ENCODE measurements around the gene AP5S1. TPM values are rescaled to one million over a fixed set of nuclear protein-coding genes. Genes with fewer than 3 reads are reported as not detected.

Gene AP5S1, protein sequence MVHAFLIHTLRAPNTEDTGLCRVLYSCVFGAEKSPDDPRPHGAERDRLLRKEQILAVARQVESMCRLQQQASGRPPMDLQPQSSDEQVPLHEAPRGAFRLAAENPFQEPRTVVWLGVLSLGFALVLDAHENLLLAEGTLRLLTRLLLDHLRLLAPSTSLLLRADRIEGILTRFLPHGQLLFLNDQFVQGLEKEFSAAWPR
- 15.7 and 18.5 TPM in 2 replicates for total RNA-seq

DNA sequence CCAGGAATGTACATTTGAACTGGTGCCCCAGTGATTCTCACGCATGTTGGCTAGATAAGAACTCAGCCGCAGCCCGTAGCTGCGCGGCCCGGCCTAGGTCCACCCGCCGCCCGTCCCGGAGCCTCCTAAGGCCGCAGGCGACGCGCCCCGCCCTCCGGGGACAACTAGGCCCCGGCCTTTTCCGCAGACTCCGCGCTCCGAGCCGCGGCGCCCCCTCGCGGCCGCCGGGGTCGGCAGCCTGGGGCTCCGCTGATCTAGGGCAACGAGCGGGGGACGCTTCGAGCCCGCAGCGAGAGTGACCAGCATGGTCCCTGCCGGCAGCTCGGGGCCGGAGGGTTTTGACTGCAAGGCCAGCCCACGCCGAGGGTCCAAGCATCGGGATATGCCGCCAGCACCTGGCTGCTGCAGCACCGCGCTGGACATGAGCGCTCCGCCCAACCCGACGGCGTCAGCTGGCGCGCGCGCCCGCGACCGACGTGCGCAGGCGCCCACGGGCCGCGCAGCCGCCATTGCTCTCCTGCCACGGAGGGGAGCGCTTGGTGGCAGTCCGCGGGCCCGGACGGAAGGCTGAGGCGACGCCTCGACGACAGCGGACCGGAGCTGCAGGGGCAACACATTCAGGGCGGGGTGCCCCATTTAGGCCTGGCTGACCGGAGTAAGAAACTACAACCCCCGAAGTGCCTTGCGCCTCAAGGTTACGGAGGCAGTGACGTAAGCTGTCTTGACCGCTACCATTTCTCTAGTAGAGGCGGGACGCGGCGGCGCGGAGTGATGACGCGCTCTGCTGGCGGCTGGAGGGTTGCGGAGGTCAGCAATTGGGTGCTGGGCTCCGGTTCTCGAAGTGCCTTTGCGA, at the start of gene AP5S1:
TSS of gene AP5S1 (plus strand) at position 500 of the 853 bp plus-strand sequence. CDS start 1,571 bp downstream, outside the sequence.
- intact Hi-C loops (cut with micrococcal nuclease): loop anchor here (1.0 to 2.0 kb wide), 9 partner anchors 9 to 195 kb away; partner anchors contain the start of genes ADISSP, CDC25B, CENPB and MAVS

GRCh38 chr20:3771552-3772058, 48.7 kb upstream of the AP5S1 start:
- intact Hi-C loops (cut with micrococcal nuclease): no loop called here

DNA sequence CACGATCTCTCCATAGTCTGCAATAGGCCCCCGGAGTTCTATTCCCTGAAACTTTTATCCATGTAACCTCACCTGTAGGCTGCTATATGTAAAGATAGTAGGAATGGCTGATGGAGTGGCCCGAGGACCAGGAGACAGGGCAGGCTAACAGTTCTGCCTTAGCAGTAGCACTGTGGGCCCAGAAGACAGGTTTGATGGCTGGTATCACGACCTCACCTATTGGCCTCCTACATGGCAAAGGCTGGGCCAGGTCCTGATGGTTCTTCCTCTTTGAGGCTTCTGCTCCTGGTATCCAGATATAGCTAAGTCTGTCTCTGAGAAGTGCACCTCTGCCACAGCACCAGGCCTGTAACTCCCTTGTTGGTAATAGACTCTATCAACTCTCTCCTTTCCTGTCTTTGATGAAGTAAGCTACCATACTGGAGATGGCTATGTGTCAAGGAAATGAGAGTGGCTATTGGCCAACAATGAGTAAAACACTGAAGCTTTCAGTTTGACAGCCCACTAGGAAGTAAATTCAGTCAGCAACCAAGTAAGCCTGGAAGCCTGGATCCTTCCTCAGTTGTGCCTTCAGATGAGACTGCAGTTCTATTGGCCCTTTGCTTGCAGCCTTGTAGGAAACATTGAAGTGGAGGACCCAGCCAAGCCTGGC, 44.8 kb upstream of the AP5S1 start:
- intact Hi-C loops (cut with micrococcal nuclease): no loop called here

DNA sequence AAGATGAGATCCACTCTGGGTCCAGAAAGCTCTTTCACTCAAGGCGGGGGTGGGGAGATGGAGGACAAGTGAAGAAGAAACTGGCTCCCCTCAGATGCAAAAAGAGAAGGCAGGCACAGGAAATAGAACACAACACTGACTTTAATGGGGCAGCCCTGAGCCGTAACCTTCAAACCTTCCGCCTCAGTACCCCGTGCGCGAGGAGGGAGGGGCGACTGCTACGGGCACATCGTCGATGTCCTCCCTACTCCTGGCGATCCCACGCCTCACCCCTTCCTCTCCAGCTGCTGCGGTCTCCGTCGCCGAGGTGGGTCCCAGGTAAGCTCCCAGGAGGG, 43.0 kb upstream of the AP5S1 start:
- intact Hi-C loops (cut with micrococcal nuclease): no loop called here

- intact Hi-C loops (cut with micrococcal nuclease): no loop called here
Measured at GRCh38 chr20:3777716-3778629, 42.4 kb upstream of the AP5S1 start.

GRCh38 chr20:3778976-3779375, 41.4 kb upstream of the AP5S1 start:
- intact Hi-C loops (cut with micrococcal nuclease): no loop called here

- intact Hi-C loops (cut with micrococcal nuclease): no loop called here
Measured at GRCh38 chr20:3781153-3781910, 39.0 kb upstream of the AP5S1 start, which contains the start of gene SPEF1. Gene SPEF1 (minus strand): TSS chr20:3781448. CDS start chr20:3781287, 161 bp downstream.

- intact Hi-C loops (cut with micrococcal nuclease): no loop called here
Measured at GRCh38 chr20:3782597-3782996, 37.8 kb upstream of the AP5S1 start.

GRCh38 chr20:3783068-3783489, 37.3 kb upstream of the AP5S1 start:
- intact Hi-C loops (cut with micrococcal nuclease): no loop called here

DNA sequence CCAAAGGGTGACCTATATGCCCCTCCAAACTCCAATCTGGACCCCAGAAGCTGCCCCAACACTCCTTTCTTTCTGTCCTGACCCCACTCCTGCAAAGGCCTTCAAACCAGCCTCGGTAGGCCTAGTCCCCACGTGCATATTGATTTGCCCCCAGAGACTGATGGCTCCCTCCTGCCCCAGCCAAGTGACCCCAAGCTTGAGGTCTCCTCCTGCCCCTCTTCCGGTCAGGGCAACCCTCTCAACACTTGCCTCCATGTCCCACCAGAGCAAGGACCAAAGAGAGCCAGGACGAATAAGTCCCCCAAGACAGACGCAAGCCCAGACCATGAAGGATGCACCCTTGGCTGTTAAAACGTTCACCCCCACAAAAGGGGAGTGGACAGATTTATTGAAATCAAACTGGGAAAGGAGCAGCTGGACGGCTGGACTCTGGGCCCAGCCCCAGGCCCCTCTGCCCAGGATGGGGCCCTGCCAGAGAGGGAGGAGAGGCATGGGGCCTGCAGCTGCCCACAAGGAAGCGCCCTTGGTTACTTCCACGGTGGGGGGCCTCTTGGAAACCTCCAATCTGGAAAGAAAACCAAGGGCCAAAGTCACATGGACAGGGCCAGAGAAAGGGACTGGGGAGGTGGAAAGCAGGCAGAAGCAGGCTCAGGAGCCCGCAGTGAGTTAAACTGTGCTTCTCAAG, 36.7 kb upstream of the AP5S1 start:
- intact Hi-C loops (cut with micrococcal nuclease): no loop called here

DNA sequence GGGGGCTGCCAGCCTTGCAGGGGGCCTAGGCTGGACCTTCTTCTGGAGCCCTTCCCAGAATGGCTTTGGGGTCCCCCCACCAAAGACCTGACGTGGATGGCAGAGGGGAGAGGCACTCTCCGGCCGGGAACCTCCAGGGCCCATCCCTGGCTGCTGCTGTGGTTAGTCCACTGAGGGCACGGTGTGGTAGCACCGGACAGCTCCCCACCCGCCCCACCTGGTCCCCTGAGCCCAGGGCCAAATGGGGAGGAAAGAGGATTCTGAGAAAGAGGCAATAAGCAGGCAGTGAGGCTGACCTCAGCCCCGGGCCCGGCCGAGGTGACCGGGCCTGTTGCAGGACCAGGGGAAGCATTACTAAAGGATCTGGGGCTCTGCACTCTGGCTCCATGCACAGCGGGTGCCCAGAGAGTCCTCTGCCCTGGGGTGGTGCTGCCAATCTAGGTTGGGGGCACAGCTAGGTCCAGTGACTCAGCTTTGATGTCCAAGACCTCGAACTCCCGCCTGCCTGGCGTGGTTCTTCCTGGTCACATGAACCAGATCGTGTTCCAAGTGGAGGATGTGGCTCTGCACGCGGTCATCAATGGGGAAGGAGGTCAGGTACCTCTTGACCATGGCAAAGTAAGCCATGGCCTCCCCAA, 36.0 kb upstream of the AP5S1 start:
- intact Hi-C loops (cut with micrococcal nuclease): no loop called here

GRCh38 chr20:3784863-3785239, 35.5 kb upstream of the AP5S1 start:
- intact Hi-C loops (cut with micrococcal nuclease): no loop called here

- intact Hi-C loops (cut with micrococcal nuclease): loop anchor here (1.0 to 2.0 kb wide), 4 partner anchors 19 to 299 kb away; partner anchors contain the start of genes ADISSP and AP5S1
Measured at GRCh38 chr20:3785240-3786125, 34.9 kb upstream of the AP5S1 start.

DNA sequence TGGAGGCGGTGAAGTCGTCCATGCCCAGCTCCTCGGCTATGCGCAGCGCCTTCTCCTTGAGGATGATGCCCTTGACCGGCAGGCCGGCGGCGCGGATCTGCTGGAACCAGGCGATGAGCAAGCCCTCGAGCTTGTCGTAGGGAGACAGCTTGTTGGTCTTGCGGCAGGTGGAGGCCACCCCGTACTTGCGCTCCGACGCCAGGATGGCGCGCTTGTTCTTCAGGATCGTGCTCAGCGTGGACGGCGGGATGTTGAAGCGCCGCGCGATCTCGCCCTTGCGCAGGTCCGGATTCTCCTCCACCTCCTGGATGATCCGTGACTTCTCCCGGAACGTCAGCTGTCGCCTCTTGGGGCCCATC, 34.2 kb upstream of the AP5S1 start:
- intact Hi-C loops (cut with micrococcal nuclease): loop anchor here (1.0 to 2.0 kb wide), 4 partner anchors 19 to 299 kb away; partner anchors contain the start of genes ADISSP and AP5S1

DNA sequence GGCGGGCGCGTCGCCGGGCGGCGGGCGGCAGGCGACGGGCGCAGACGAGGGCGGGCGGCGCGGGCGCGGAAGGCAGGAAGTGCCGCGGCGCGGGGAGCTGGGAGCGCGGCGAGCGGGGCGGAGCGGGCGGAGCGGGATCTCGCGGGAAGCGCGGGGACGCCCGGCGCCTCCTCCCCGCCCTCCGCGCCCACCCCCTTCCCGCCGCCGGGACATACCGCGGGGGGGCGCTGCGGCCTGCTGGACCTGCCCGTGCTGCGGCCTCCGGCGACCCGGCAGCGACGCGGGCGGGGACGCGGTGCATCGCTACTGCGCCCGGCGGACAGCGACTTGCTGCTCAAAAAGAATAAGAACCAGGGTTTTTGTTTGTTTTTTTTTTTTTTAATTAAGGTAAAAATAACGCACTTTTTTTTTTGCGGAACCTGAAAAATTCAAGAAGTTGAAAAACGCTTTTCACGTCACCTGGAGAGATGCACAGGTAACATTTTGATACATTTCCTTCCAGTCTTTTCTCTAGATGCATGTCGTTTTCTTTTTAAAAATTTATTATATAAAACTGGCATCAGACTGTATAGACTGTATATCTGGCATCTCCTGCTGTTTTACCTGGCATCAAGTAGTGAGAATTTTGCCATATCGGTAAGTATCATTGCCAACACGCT, 33.6 kb upstream of the AP5S1 start, which contains the start of gene CENPB:
TSS of gene CENPB (minus strand) at position 76 of the 659 bp plus-strand sequence. CDS start 257 bp downstream, outside the sequence.
- intact Hi-C loops (cut with micrococcal nuclease): loop anchor here (1.0 to 2.0 kb wide), 4 partner anchors 20 to 298 kb away; partner anchors contain the start of genes ADISSP and AP5S1

- intact Hi-C loops (cut with micrococcal nuclease): loop anchor here (2.0 kb wide), 3 partner anchors 21 to 297 kb away; partner anchors contain the start of gene ADISSP
Measured at GRCh38 chr20:3787324-3788014, 32.9 kb upstream of the AP5S1 start.
